Mesendoderm (in vitro differentiated cells): Measurements from ENCODE around the gene ADCK1.
"Not testable (repeated sequence)": the region's sequence is repeated elsewhere in the genome, so short reads cannot be mapped to it uniquely, and the experiment has no call there.

Experiments used
- DNase-seq: peaks from one replicate; pipeline ENCODE4 v3.0.0; 2013
- H2AK5ac ChIP-seq: 2 replicates; pipeline ENCODE4 v1.6.1; 2013; ENCODE audit warnings: low read length, inconsistent platforms
- H2BK120ac ChIP-seq: 2 replicates; pipeline ENCODE4 v1.6.1; 2013; ENCODE audit warnings: low read depth, mild to moderate bottlenecking, low read length, moderate library complexity, mixed read lengths
- H2BK15ac ChIP-seq: replicated peaks from 2 replicates; pipeline ENCODE4 v1.6.1; 2013; ENCODE audit warnings: low read depth, mild to moderate bottlenecking, moderate library complexity
- H2BK5ac ChIP-seq: 2 replicates; pipeline ENCODE4 v1.6.1; 2013; ENCODE audit warnings: low read length, inconsistent platforms
- H3K18ac ChIP-seq: 2 replicates; pipeline ENCODE4 v1.6.1; 2013; ENCODE audit warnings: mild to moderate bottlenecking, low read length, mixed read lengths
- H3K23ac ChIP-seq: one replicate; pipeline ENCODE4 v1.6.1; 2013; ENCODE audit warnings: low read length
- H3K27ac ChIP-seq: 2 replicates; pipeline ENCODE4 v1.5.1; 2013; ENCODE audit warnings: low read depth, mild to moderate bottlenecking, inconsistent platforms, low read length, moderate library complexity
- H3K27me3 ChIP-seq: 2 replicates; pipeline ENCODE4 v1.6.1; 2013; ENCODE audit warnings: low read length, control low read depth, mild to moderate bottlenecking, inconsistent platforms; ENCODE audit not compliant: insufficient read depth, poor library complexity
- H3K36me3 ChIP-seq: 2 replicates; pipeline ENCODE4 v1.6.1; 2013; ENCODE audit warnings: low read length, inconsistent platforms; ENCODE audit not compliant: control insufficient read depth, insufficient read depth
- H3K4ac ChIP-seq: one replicate; pipeline ENCODE4 v1.6.1; 2013; ENCODE audit warnings: low read depth, mild to moderate bottlenecking, low read length, moderate library complexity
- H3K4me1 ChIP-seq: 2 replicates; pipeline ENCODE4 v1.6.1; 2013; ENCODE audit warnings: low read depth, low read length, inconsistent platforms; ENCODE audit not compliant: control insufficient read depth
- H3K4me2 ChIP-seq: 2 replicates; pipeline ENCODE4 v1.6.1; 2013; ENCODE audit warnings: low read length
- H3K4me3 ChIP-seq: 2 replicates; pipeline ENCODE4 v1.5.1; 2013; ENCODE audit warnings: mild to moderate bottlenecking, low read length
- H3K56ac ChIP-seq: one replicate; pipeline ENCODE4 v1.6.1; 2013; ENCODE audit warnings: low read length
- H3K79me1 ChIP-seq: 2 replicates; pipeline ENCODE4 v1.6.1; 2013; ENCODE audit warnings: low read length, inconsistent platforms
- H3K79me2 ChIP-seq: 2 replicates; pipeline ENCODE4 v1.6.1; 2013; ENCODE audit warnings: mild to moderate bottlenecking, low read length; ENCODE audit not compliant: control insufficient read depth, insufficient read depth
- H3K9ac ChIP-seq: 2 replicates; pipeline ENCODE4 v1.6.1; 2013; ENCODE audit warnings: low read length, inconsistent platforms
- H4K5ac ChIP-seq: one replicate; pipeline ENCODE4 v1.6.1; 2013; ENCODE audit warnings: low read length
- H4K8ac ChIP-seq: one replicate; pipeline ENCODE4 v1.6.1; 2013; ENCODE audit warnings: low read depth, mild to moderate bottlenecking, control low read depth, low read length, moderate library complexity
- WGBS: extraction: QIAGEN DNeasy Blood & Tissue Kit; methylation state at CpG from one replicate; pipeline ENCODE4 v1.1.7; 2013; ENCODE audit warnings: low lambda C conversion rate, missing lambda C conversion rate; ENCODE audit not compliant: insufficient coverage; ENCODE audit errors: extremely low coverage; 5-methylcytosine and 5-hydroxymethylcytosine counted together

ADCK1 gene

DNA sequence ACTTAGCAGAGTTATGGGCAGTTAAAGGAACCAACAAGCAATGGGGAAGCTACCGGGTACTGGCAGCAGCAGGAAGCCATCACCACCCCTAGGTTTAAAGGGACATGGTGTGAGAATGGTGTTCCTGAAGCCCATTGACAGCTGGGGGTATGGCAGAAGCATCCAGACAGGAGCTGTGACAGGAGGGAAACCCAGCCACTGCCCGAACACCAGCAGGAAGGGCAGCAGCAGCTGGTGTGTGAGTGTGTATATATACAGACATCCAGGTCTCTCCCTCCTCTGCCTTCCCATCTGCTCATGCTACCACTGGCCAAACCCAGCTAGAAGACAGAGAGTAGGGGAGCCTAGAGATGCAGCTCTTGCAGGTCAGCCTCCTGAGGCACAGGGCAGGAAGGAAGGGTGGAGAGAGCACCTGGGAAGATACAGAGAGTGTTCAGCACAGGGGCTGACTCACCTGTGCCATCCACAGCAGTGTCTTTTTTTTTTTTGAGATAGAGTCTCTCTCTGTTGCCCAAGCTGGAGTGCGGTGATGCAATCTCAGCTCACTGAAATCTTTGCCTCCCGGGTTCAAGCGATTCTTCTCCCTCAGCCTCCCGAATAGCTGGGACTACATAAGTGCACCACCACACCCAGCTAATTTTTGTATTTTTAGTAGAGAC lies 9.2 kb upstream of the ADCK1 start:
- Histone ChIP-seq H3K4me1 (no peaks in the 10 kb centered on the region), H3K23ac (no peak overlapping the region), H3K18ac (no peak overlapping the region), H3K9ac (no peak overlapping the region), H3K4ac (no peak overlapping the region), H3K27me3 (no peaks in the 10 kb centered on the region), H2BK120ac (no peak overlapping the region), H3K27ac (no peak overlapping the region), H4K8ac (no peak overlapping the region), H2AK5ac (no peak overlapping the region), H3K36me3 (no peaks in the 10 kb centered on the region), H2BK5ac (no peak overlapping the region), H2BK15ac (no peak overlapping the region), H3K79me2 (no peaks in the 10 kb centered on the region), H4K5ac (no peak overlapping the region), H3K4me2 (no peak overlapping the region), H3K56ac (no peak overlapping the region), H3K4me3 (no peak overlapping the region), H3K79me1 (no peaks in the 10 kb centered on the region)
- WGBS: no CpG with 5 or more reads among the region's 6 CpGs
- DNase-seq: no peak

DNA sequence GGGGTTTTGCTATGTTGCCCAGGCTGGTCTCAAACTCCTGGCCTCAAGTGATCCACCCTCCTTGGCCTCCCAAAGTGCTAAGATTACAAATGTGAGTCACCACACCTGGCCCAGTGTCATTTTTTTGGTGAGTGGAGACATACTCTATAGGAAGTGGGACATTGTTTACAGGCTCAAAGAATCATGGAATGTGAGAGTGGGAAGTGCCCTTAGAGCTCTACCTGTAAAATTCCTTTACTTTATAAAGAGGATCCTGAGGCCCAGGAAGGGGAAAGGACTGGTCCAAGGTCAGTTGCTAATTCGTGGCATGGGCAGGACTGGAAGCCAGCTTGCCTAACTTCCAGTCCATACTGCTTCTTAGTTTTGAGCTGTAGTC lies 8.7 kb upstream of the ADCK1 start:
- H3K79me2 ChIP-seq: no peaks in the 10 kb centered on the region
- H3K36me3 ChIP-seq: no peaks in the 10 kb centered on the region
- H3K4me2 ChIP-seq: no peak overlapping the region
- H3K27ac ChIP-seq: no peak overlapping the region
- H3K27me3 ChIP-seq: no peaks in the 10 kb centered on the region
- H3K4ac ChIP-seq: no peak overlapping the region
- no peak overlapping the region for H2BK15ac ChIP-seq
- H2BK120ac ChIP-seq: no peak overlapping the region
- H2AK5ac ChIP-seq: no peak overlapping the region
- no peaks in the 10 kb centered on the region for H3K79me1 ChIP-seq
- H3K4me3 ChIP-seq: no peak overlapping the region
- no peaks in the 10 kb centered on the region for H3K4me1 ChIP-seq
- H4K5ac ChIP-seq: no peak overlapping the region
- no peak overlapping the region for H4K8ac ChIP-seq
- H3K9ac ChIP-seq: no peak overlapping the region
- no peak overlapping the region for H2BK5ac ChIP-seq
- H3K18ac ChIP-seq: no peak overlapping the region
- no peak overlapping the region for H3K56ac ChIP-seq
- H3K23ac ChIP-seq: no peak overlapping the region
- WGBS: no CpG with 5 or more reads among the region's 1 CpG
- peak; percentile 18 for DNase-seq

DNA sequence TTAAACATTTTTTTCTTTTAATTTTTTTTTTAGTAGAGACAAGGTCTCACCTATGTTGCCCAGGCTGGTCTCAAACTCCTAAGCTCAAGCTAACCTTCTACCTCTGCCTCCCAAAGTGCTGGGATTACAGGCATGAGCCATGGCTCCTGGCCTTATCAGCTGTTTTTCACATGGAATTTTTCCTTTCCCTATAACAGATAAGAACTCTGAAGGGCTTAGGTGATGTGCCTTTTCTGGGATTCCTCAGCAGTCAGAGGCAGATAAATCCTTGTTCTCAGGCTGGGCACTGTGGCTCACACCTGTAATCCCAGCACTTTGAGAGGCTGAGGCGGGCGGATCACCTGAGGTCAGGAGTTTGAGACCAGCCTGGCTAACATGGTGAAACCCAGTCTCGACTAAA lies 6.7 kb upstream of the ADCK1 start:
- not testable (repeated sequence) for H3K9ac ChIP-seq, H3K18ac ChIP-seq, H2BK15ac ChIP-seq, H2AK5ac ChIP-seq, H3K27me3 ChIP-seq, H3K79me1 ChIP-seq, H3K56ac ChIP-seq, H3K23ac ChIP-seq, H3K4me3 ChIP-seq, H3K4ac ChIP-seq, H3K4me2 ChIP-seq, H4K5ac ChIP-seq, H3K79me2 ChIP-seq, H4K8ac ChIP-seq, H3K36me3 ChIP-seq, H3K4me1 ChIP-seq, H2BK120ac ChIP-seq, H2BK5ac ChIP-seq, H3K27ac ChIP-seq
- DNase-seq: peak; percentile 71
- WGBS: no CpG with 5 or more reads among the region's 3 CpGs

DNA sequence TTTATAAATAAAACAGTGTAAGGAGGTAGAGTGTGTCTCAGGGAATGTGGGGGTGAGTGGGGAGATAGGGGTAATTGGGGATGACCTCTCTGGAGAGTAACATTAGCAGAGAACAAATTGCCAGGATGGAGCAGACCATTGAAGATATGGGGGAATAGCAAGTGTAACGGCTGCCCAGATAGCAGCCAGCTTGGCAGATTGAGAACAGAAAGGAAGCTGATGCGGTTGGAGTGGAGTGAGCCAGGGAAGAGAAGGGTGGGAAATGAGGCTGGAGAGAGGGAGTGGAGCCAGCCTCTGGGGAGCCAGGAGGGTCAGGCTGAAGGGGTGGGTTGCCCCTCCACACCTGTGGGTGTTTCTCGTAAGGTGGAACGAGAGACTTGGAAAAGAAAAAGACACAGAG lies 5.6 kb upstream of the ADCK1 start:
- Histone ChIP-seq H3K18ac (no peak overlapping the region), H3K9ac (no peak overlapping the region), H3K36me3 (no peaks in the 10 kb centered on the region), H2BK120ac (no peak overlapping the region), H3K27ac (no peak overlapping the region), H3K4me3 (no peak overlapping the region), H3K27me3 (no peaks in the 10 kb centered on the region), H3K4me1 (no peaks in the 10 kb centered on the region), H3K79me1 (no peaks in the 10 kb centered on the region), H4K8ac (no peak overlapping the region), H3K23ac (no peak overlapping the region), H4K5ac (no peak overlapping the region), H3K79me2 (no peaks in the 10 kb centered on the region), H2BK5ac (no peak overlapping the region), H3K4ac (no peak overlapping the region), H2BK15ac (no peak overlapping the region), H3K56ac (no peak overlapping the region), H2AK5ac (no peak overlapping the region), H3K4me2 (no peak overlapping the region)
- DNase-seq: no peak
- WGBS: no CpG with 5 or more reads among the region's 4 CpGs

DNA sequence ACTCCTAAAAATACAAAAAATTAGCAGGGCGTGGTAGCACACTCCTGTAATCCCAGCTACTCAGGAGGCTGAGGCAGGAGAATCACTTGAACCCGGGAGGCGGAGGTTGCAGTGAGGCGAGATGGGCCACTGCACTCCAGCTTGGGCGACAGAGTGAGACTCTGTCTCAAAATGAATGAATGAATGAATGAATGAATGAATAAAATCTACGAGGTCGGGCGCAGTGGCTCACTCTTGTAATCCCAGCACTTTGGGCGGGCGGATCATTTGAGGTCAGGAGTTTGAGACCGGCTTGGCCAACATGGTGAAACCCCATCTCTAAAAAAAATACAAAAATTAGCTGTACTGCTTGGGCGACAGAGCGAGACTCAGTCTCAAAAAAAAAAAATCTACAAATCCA lies 453 bp upstream of the ADCK1 start:
- not testable (repeated sequence) for H3K79me1 ChIP-seq, H3K4me2 ChIP-seq, H2BK5ac ChIP-seq, H3K27ac ChIP-seq, H3K23ac ChIP-seq, H4K5ac ChIP-seq, H3K27me3 ChIP-seq, H4K8ac ChIP-seq, H3K36me3 ChIP-seq, H3K56ac ChIP-seq, H3K4ac ChIP-seq, DNase-seq, H3K4me3 ChIP-seq, H2BK120ac ChIP-seq, H3K4me1 ChIP-seq, H3K79me2 ChIP-seq, H2BK15ac ChIP-seq, H3K9ac ChIP-seq, H3K18ac ChIP-seq, H2AK5ac ChIP-seq
- no CpG with 5 or more reads among the region's 13 CpGs for WGBS

DNA sequence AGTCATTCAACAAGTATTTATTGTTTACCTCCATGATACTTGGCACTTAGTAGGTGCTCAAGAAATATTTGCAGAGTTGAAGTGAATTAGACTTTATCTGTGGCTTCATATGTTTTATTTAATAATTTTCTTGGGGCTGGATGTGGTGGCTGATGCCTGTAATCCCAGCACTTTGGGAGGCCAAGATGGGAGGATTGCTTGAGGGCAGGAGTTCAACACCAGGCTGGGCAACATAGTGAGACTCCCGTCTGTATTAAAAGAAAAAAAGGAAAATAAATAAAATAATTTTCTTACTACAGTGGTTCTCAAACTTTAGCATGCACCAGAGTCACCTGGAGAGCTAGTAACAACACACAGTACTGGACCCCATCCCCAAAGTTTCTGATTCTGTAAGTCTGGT lies 905 bp downstream of the ADCK1 start:
- H4K5ac ChIP-seq: no peak overlapping the region
- no peaks in the 10 kb centered on the region for H3K79me2 ChIP-seq
- no peak overlapping the region for H2BK120ac ChIP-seq
- no peak overlapping the region for H3K23ac ChIP-seq
- H3K79me1 ChIP-seq: no peaks in the 10 kb centered on the region
- H3K56ac ChIP-seq: no peak overlapping the region
- no CpG with 5 or more reads among the region's 1 CpG for WGBS
- no peaks in the 10 kb centered on the region for H3K27me3 ChIP-seq
- H2AK5ac ChIP-seq: no peak overlapping the region
- H3K18ac ChIP-seq: no peak overlapping the region
- DNase-seq: no peak
- H3K4me1 ChIP-seq: no peaks in the 10 kb centered on the region
- no peak overlapping the region for H4K8ac ChIP-seq
- no peak overlapping the region for H3K27ac ChIP-seq
- H2BK5ac ChIP-seq: no peak overlapping the region
- H3K36me3 ChIP-seq: no peaks in the 10 kb centered on the region
- H3K4me2 ChIP-seq: no peak overlapping the region
- H3K9ac ChIP-seq: no peak overlapping the region
- no peak overlapping the region for H2BK15ac ChIP-seq
- H3K4ac ChIP-seq: no peak overlapping the region
- no peak overlapping the region for H3K4me3 ChIP-seq
